Measurements from ENCODE around the gene METTL26.
A peak's percentile ranks its signal among the peaks of the same experiment; 100 is the strongest.

METTL26 gene

DNA sequence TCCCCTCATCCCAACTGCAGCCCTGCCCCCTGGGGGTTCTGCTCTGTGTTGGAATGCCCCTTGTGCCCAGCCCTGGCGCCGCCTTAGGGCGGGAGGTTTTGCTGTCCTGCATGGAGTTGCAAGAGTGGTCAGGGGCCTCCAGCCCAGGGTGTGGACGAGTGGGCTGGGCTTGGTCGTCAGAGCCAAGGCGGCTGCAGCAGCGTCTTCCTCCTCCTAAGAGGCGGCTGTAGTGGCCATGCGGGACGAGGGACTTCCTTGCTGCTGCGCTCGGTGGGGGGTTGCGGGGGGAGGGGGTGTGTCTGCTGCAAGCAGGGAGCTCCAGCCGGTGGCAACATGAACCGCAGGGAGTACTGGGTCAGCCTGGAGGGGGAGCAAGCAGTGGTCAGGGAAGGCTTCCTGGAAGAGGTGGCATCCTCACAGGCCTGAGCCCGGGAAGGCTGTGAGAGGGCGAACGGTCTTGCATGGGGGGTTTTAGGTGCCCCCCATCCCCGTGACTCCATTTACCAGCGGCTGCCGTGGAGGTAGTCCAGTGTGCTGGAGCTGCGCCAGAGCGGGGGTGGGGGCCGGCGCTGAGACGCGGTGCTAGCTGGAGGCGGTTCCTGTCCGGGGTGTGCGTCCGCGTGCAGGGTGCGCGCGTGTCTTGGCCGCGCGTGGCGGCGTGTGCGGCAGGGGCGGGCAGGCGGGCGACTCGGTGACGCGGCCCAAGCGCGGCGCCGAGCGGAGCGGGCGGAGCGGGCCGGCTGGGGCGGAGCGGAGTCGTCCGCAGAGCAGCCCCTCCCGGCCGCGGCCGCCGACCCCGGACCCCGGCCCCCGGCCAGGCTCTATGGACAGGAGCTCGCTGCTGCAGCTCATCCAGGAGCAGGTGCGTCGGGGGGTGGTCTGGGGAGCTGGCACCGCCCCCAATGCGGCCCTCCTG is 39.1 kb upstream of the METTL26 start, which contains the start of gene RHBDL1:
Gene RHBDL1, plus strand, starts transcription at position 704 of the 916 bp plus-strand sequence. Its CDS starts 120 bp downstream, at position 824.
- DNase-seq = no peak

- DNase-seq = no peak
Observed at GRCh38 chr16:674214-674881, 38.2 kb upstream of the METTL26 start.

GRCh38 chr16:673399-673991 is 37.4 kb upstream of the METTL26 start:
- DNase-seq = no peak

DNA sequence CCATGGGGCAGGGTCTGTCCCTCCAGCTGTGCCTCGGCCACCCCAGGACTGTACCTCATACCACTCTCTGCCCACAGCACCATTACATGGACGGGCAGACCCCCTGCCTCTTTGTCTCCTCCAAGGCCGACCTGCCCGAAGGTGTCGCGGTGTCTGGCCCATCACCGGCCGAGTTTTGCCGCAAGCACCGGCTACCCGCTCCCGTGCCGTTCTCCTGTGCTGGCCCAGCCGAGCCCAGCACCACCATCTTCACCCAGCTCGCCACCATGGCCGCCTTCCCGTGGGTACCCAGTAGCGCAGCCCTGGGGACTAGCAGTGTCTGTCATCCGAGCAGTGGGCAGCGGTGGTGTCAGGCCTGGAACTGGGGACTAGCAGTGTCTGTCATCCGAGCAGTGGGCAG is 36.7 kb upstream of the METTL26 start:
- DNase-seq = no peak

- no peak for DNase-seq
Observed at GRCh38 chr16:672371-672770, 36.3 kb upstream of the METTL26 start.

GRCh38 chr16:671353-672131 is 35.4 kb upstream of the METTL26 start:
- DNase-seq = no peak

GRCh38 chr16:670485-671352 is 34.6 kb upstream of the METTL26 start:
- no peak for DNase-seq

DNA sequence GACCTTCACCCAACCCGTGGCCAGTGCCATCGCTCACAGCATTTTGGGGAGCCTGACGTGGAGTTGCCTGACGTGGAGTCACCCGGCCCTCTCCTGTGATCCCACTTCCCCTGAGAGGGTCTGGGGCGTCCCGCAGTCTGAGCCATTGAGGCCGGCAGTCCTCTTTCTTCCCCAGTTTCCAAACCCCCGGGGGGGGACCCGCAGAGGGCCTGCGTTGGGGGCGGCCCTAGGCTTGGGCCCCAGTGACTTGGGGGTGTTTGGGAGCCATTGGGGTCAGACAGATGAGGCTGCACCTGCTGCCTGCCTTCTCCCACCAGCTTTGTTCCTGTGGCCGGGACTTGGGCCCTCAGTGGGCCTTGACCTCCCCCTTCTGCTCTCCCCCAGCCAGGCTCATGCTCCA is 33.6 kb upstream of the METTL26 start:
- no peak for DNase-seq

DNA sequence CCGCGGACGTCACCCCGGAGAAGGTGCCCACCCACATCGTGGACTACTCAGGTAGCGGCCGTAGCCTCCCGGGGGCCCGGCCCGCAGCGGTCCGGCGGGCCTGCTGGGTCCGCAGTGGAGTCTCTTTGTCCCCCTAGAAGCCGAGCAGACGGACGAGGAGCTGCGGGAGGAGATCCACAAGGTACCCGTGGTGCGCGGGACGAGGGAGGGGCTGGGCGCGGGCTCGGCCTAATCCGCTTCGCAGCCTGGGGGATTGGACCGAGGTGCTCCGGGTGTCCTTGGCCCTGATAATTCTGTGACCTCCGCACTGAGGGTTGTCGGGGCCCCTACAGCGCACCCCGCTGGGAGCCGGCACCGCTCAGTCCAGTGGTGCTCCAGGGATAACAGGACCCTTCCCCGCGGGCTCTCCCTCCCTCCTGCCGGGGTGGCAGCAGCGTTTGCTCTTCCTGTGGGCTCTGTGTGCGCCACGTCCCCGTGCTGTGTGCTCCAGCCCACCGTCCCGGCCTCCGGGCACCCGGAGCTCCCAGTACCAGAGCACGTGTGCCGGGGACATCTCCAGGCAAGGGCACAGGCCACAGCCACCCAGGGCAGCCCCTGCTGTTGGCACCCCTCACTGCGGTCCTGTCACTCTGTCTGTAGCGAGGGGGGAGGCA is 32.5 kb upstream of the METTL26 start:
- no peak for DNase-seq

- DNase-seq = peak; percentile 71
Observed at GRCh38 chr16:667780-668518, 31.8 kb upstream of the METTL26 start, which contains the start of gene RHOT2. Gene RHOT2 (plus strand): TSS chr16:668132. CDS start chr16:668200, 68 bp downstream.

- no peak for DNase-seq
Observed at GRCh38 chr16:667113-667779, 31.1 kb upstream of the METTL26 start.

- DNase-seq = no peak
Observed at GRCh38 chr16:666572-666971, 30.5 kb upstream of the METTL26 start.

DNA sequence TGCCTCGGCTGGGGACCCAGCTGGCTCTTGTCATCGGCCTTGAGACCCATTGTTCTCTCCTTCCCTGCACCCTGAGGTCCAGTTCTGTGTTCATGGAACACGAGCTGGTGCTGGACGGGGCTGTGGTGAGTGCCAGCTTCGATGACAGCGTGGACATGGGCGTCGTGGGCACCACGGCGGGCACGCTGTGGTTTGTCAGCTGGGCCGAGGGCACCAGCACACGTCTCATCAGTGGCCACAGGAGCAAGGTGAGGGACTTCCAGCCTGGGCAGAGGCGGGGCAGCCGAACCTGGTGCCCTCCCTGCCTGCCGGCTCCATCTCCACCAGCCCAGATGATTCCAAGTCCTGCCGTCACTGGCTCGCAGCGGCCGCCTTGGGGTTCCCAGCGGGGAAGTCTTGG is 26.5 kb upstream of the METTL26 start:
- no peak for DNase-seq

DNA sequence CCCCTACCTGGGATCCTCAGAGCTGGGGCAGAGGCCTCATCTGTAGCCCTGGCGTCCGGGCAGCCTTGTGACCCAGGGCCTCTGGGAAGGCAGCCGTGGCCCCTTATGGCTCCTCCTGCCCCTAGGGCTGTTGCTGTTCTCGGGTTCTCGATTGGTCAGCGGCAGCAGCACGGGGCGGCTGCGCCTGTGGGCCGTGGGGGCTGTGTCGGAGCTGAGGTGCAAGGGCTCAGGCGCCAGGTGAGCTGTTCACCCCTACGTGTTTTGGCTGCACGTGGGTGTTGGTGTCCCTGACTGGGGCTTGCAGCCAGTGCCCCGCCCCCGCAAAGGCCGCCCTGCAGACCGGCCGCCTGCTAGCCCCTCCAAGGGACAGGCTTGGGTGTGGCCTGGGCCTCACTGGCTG is 26.0 kb upstream of the METTL26 start:
- no peak for DNase-seq

GRCh38 chr16:661184-661821 is 25.2 kb upstream of the METTL26 start:
- DNase-seq = no peak

DNA sequence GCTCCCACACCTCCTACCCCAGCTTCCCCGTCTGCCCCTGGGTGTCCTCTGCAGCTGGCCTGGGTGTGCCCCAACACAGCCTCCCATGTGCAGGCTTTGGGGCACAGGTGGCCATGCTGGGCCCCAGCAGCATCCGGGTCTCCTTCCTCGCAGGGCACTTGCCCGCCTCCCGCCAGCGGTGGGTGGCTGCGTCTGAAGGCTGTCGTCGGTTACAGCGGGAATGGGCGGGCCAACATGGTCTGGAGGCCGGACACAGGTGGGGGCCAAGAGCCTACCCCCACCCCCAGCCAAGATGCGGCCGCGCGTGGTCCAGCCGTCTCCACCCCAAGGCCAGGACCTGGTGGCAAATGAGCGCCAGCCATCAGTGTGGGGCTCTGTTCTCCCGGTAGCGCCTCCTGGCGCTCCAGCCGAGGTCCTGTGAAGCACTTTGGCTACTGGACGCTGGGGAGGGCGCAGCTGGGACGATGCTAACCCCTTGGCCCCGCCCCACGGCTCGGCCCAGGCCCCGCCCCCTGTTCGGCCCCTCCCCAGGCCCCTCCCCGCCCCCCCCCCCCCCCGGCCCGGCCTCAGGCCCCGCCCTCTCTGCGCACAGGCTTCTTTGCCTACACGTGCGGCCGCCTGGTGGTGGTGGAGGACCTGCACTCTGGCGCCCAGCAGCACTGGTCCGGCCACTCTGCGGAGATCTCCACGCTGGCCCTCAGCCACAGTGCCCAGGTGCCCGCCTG is 24.5 kb upstream of the METTL26 start:
- DNase-seq = peak; percentile 61

GRCh38 chr16:660132-660458 is 24.0 kb upstream of the METTL26 start:
- DNase-seq = no peak

GRCh38 chr16:659618-660017 is 23.5 kb upstream of the METTL26 start:
- no peak for DNase-seq
